MM.1S (cell line): ENCODE results near the gene IVD.

Source experiments
- DNase-seq: peaks from one replicate; pipeline ENCODE4 v3.0.0-alpha.2; 2015
- H2AFZ ChIP-seq: fragments of 300-600 bp; sonication (generic); 2 replicates; pipeline ENCODE4 v1.6.0; 2016; ENCODE audit warnings: antibody characterized with exemption, low read length
- H3F3A ChIP-seq: fragments of 300-600 bp; sonication (generic); 2 replicates; pipeline ENCODE4 v1.6.1; 2016; ENCODE audit warnings: mild to moderate bottlenecking, antibody characterized with exemption, low read length, moderate library complexity, mixed read lengths; ENCODE audit not compliant: insufficient read depth
- H3K27ac ChIP-seq: fragments of 300-600 bp; sonication (generic); 2 replicates; pipeline ENCODE4 v1.5.1; 2016; ENCODE audit warnings: mild to moderate bottlenecking, low read length
- H3K27me3 ChIP-seq: fragments of 300-600 bp; sonication (generic); replicated peaks from 2 replicates; pipeline ENCODE4 v1.6.0; 2016; ENCODE audit warnings: low read length; ENCODE audit not compliant: insufficient read depth
- H3K36me3 ChIP-seq: fragments of 300-600 bp; sonication (generic); replicated peaks from 2 replicates; pipeline ENCODE4 v1.6.1; 2016; ENCODE audit warnings: mild to moderate bottlenecking, low read length, mixed read lengths; ENCODE audit not compliant: insufficient read depth
- H3K4me1 ChIP-seq: fragments of 300-600 bp; sonication (generic); 2 replicates; pipeline ENCODE4 v1.6.1; 2016; ENCODE audit warnings: low read length, mixed read lengths
- H3K4me2 ChIP-seq: fragments of 300-600 bp; sonication (generic); 2 replicates; pipeline ENCODE4 v1.6.0; 2016; ENCODE audit warnings: low read depth, low read length
- H3K4me3 ChIP-seq: fragments of 300-600 bp; sonication (generic); 2 replicates; pipeline ENCODE4 v1.5.1; 2016; ENCODE audit warnings: low read length, mixed read lengths
- H3K79me2 ChIP-seq: fragments of 300-600 bp; sonication (generic); 2 replicates; pipeline ENCODE4 v1.6.1; 2016; ENCODE audit warnings: mixed run types, low read length, mixed read lengths
- H3K9ac ChIP-seq: fragments of 300-600 bp; sonication (generic); 2 replicates; pipeline ENCODE4 v1.6.1; 2016; ENCODE audit warnings: low read length, mixed read lengths
- H3K9me2 ChIP-seq: fragments of 300-600 bp; sonication (generic); replicated peaks from 2 replicates; pipeline ENCODE4 v1.6.1; 2016; ENCODE audit warnings: mild to moderate bottlenecking, low read length, mixed read lengths; ENCODE audit not compliant: insufficient read depth
- H3K9me3 ChIP-seq: fragments of 300-600 bp; sonication (generic); replicated peaks from 2 replicates; pipeline ENCODE4 v1.6.1; 2016; ENCODE audit warnings: mild to moderate bottlenecking, low read length, mixed read lengths; ENCODE audit not compliant: insufficient read depth
- H4K20me1 ChIP-seq: fragments of 300-600 bp; sonication (generic); 2 replicates; pipeline ENCODE4 v1.6.1; 2016; ENCODE audit warnings: mild to moderate bottlenecking, low read length, moderate library complexity, mixed read lengths; ENCODE audit not compliant: insufficient read depth
- EZH2 ChIP-seq: fragments of 300-600 bp; sonication (generic); optimal IDR thresholded peaks from 2 replicates; pipeline ENCODE3; 2017; ENCODE audit warnings: low read depth, mild to moderate bottlenecking, antibody characterized with exemption, low read length, mixed read lengths
- EZH2phosphoT487 ChIP-seq: fragments of 300-600 bp; sonication (generic); IDR thresholded peaks from 2 replicates; pipeline ENCODE4 v1.6.1; 2018; ENCODE audit warnings: antibody characterized with exemption, low read length
- TF ChIP-seq, protein P1 (sequence below): fragments of 300-600 bp; sonication (generic); IDR thresholded peaks from 2 replicates; pipeline ENCODE4 v1.5.1; 2016; ENCODE audit warnings: antibody characterized with exemption, low read length, mixed read lengths

The IVD gene

DNA sequence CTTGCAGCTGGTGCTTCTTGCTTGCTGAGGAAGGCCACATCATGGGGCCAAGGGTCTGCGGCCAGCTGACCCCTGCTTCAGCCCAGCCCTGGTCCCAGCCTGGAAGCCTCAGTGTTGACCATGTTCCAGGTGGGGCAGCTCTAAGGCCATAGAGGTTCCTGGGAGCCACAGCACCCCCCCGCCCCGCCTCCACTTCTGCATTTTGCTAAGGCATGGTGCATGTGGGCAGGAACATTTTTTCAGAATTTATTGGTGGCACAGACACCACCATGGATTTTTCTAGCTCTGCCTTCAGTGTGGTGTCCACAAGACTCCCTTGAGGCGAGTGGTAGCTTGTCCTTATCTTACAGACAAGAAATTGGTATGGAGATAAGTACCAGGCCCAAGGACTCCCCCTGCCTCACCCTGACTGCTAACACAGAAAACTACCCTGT, 63.3 kb downstream of the IVD start:
- H3K9ac ChIP-seq: no peak overlapping the region
- no peaks in the 10 kb centered on the region for H4K20me1 ChIP-seq
- no peak for TF ChIP-seq EZH2
- no peak for TF ChIP-seq EZH2phosphoT487
- TF ChIP-seq, protein P1, sequence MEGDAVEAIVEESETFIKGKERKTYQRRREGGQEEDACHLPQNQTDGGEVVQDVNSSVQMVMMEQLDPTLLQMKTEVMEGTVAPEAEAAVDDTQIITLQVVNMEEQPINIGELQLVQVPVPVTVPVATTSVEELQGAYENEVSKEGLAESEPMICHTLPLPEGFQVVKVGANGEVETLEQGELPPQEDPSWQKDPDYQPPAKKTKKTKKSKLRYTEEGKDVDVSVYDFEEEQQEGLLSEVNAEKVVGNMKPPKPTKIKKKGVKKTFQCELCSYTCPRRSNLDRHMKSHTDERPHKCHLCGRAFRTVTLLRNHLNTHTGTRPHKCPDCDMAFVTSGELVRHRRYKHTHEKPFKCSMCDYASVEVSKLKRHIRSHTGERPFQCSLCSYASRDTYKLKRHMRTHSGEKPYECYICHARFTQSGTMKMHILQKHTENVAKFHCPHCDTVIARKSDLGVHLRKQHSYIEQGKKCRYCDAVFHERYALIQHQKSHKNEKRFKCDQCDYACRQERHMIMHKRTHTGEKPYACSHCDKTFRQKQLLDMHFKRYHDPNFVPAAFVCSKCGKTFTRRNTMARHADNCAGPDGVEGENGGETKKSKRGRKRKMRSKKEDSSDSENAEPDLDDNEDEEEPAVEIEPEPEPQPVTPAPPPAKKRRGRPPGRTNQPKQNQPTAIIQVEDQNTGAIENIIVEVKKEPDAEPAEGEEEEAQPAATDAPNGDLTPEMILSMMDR: no peak
- H3K4me3 ChIP-seq: no peak overlapping the region
- no peaks in the 10 kb centered on the region; the same call in 1 of the 2 replicates for H3K36me3 ChIP-seq
- H3K79me2 ChIP-seq: 0 out of 2 replicates have a peak, but pooled peaks cover 6% of the 10 kb centered on the region
- no peak overlapping the region for H3K4me2 ChIP-seq
- no peaks in the 10 kb centered on the region for H3K9me2 ChIP-seq
- no peaks in the 10 kb centered on the region for H3K9me3 ChIP-seq
- peaks cover 14% of the 10 kb centered on the region for H3K4me1 ChIP-seq
- no peaks in the 10 kb centered on the region for H3K27me3 ChIP-seq
- H2AFZ ChIP-seq: no peak overlapping the region
- no peak for DNase-seq
- peaks cover 6% of the 10 kb centered on the region for H3F3A ChIP-seq
- no peak overlapping the region for H3K27ac ChIP-seq

DNA sequence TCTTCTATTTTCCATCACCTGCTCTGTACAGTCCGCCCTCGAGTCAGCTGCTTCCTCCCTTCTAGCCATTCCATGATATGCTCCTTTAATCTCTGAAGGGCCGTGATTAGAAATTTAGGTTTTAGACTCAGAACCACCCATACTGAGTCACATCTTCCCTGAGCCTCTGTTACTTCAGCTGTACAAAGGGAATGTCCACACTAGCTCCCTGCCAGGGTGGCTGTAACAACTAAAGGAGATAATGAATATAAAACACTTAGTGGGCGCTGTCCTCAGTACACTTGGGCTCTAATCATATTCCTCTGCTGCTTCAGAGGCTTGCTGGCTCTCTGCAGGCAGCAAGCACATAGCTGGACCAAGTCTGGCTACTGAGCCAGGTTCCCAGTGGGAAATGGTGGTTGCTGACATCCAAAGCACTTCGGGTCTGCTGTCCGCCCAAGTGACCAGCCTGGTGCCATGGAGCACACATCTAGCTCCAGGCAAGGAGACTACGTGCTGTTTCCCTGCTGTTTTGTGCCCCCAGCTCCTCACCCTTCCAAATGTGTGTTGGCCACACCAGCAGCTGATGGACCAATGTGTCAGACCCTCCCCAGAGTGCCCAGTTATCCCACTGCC, 64.3 kb downstream of the IVD start:
- TF ChIP-seq, protein P1: no peak
- TF ChIP-seq EZH2: no peak
- no peak for TF ChIP-seq EZH2phosphoT487
- Histone ChIP-seq H3K9ac (no peak overlapping the region), H3K79me2 (0 out of 2 replicates have a peak, but pooled peaks cover 6% of the 10 kb centered on the region), H3K4me3 (no peak overlapping the region), H3K4me2 (no peak overlapping the region), H3K27ac (no peak overlapping the region), H2AFZ (no peak overlapping the region), H4K20me1 (no peaks in the 10 kb centered on the region), H3K9me2 (no peaks in the 10 kb centered on the region), H3K4me1 (peaks cover 5% of the 10 kb centered on the region), H3K9me3 (no peaks in the 10 kb centered on the region), H3K27me3 (no peaks in the 10 kb centered on the region), H3K36me3 (no peaks in the 10 kb centered on the region; the same call in 1 of the 2 replicates), H3F3A (peaks cover 6% of the 10 kb centered on the region)
- no peak for DNase-seq

DNA sequence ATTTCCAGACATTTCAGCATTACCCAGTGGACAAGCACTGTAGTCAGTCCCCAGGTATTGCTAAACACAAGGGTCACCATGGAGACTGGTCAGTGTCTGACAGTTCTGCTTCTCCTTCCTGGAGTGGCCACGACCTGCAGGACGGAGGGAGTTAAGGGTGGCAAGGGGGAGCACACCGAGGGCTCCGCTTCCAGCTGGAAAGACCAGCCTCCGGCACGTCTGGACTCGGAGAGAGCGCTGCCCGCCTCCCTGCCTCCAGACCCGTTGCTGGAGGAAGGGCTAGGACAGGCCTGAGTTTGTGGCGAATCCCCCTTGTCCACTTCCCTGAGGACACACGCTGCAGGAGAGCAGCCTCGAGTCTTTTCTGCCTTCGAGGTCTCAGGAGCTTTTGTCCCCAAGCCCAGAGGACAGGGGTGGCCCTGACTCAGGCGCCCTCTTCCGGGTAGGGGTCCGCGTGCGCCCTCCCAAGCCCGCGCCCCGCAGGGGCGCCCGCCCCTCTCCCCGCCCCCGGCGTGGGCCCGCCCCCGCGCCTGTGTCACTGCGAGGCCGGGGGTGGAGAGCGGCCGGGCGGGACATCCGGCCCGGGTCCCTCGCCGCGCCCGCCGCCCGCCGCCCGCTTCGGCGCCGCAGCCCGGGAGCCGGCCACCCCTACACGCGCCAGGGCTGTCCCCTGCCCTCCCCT, 65.0 kb downstream of the IVD start, which contains the start of gene CHST14:
Gene CHST14, plus strand, starts transcription at position 562 of the 682 bp plus-strand sequence. CDS start 230 bp downstream, outside the sequence.
- Histone ChIP-seq H3F3A (peaks cover 6% of the 10 kb centered on the region), H3K9ac (peak within 1 kb of the TSS; percentile 74), H3K27ac (no peak within 1 kb of the TSS), H3K9me3 (no peaks in the 10 kb centered on the region), H3K4me2 (peak within 1 kb of the TSS; percentile 96), H3K9me2 (no peaks in the 10 kb centered on the region), H3K4me1 (no peaks in the 10 kb centered on the region; the same call in 1 of the 2 replicates), H4K20me1 (no peaks in the 10 kb centered on the region), H2AFZ (peak within 1 kb of the TSS; percentile 82), H3K79me2 (0 out of 2 replicates have a peak, but pooled peaks cover 6% of the 10 kb centered on the region), H3K4me3 (peak within 1 kb of the TSS; percentile 97), H3K27me3 (no peaks in the 10 kb centered on the region), H3K36me3 (no peaks in the 10 kb centered on the region; the same call in 1 of the 2 replicates)
- TF ChIP-seq EZH2 (no peak), EZH2phosphoT487 (no peak)
- TF ChIP-seq, protein P1: peak; percentile 3; the same call in 1 of the 2 replicates
- DNase-seq: peak; percentile 54
